Measurements from ENCODE around the gene HLCS. TPM values are rescaled to one million over a fixed set of nuclear protein-coding genes. Genes with fewer than 3 reads are reported as not detected.

Gene HLCS
- total RNA-seq, 3 donors from 2014 or later, result 19.5 to 26.2 (median 20.3) TPM

DNA sequence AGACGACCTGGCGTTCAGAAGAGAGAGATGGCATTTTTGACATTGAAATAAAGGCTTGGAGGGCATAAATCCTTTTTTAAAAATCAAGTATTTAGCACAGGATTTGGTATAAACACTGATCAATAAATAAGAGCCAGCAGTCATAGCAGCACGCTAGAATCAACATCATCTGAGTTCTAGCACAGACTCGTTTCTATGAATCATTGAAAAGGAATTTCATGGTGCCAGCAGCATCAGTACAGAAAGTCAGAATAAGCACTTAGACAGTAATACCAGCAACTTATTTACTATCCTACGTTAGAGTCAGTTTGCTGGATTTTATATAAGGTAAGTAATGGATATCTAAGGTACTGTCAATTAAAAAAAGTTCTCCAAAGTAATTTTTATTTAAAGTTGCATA lies 119.3 kb downstream of the HLCS start:
- DNase-seq (ENCODE audit: low spot score in 2 of 2), result no peak
- no peak overlapping the region for H3K4me3 ChIP-seq
- TF ChIP-seq, protein P1, sequence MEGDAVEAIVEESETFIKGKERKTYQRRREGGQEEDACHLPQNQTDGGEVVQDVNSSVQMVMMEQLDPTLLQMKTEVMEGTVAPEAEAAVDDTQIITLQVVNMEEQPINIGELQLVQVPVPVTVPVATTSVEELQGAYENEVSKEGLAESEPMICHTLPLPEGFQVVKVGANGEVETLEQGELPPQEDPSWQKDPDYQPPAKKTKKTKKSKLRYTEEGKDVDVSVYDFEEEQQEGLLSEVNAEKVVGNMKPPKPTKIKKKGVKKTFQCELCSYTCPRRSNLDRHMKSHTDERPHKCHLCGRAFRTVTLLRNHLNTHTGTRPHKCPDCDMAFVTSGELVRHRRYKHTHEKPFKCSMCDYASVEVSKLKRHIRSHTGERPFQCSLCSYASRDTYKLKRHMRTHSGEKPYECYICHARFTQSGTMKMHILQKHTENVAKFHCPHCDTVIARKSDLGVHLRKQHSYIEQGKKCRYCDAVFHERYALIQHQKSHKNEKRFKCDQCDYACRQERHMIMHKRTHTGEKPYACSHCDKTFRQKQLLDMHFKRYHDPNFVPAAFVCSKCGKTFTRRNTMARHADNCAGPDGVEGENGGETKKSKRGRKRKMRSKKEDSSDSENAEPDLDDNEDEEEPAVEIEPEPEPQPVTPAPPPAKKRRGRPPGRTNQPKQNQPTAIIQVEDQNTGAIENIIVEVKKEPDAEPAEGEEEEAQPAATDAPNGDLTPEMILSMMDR (IDR thresholded peaks at IDR 0.05), result no peak
- TF ChIP-seq POLR2A (IDR thresholded peaks at IDR 0.05), result no peak
- peak overlapping the region in 1 of 2 donors; percentile 33 for H3K27ac ChIP-seq
- no peaks in the 10 kb centered on the region for H3K9me3 ChIP-seq
- no peaks in the 10 kb centered on the region for H3K36me3 ChIP-seq
- H3K27me3 ChIP-seq, result no peaks in the 10 kb centered on the region
- H3K4me1 ChIP-seq, result no peaks in the 10 kb centered on the region
- intact Hi-C loops (cut with DNase I; ENCODE audit: low total_unique reads), result no loop called here

DNA sequence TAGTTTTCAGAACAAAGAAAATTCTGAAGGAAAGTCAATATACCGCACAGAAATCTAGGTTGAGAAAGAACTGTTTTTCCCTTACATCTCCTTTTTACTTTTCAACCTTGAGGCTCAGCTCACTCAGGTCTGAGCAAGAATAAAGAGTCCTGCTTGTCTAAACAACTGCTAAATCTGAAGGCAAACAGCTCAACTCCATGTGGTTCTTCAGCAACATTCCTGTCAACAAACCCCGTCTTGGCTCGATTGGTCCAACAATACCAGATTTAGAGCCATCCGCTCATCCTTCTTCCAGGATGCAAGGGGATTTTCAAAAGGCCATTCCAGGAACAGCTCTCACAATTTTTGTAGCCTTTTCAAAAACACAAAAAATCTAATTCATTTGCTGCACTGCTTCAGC lies 119.8 kb downstream of the HLCS start:
- H3K4me3 ChIP-seq, result no peak overlapping the region
- DNase-seq (ENCODE audit: low spot score in 2 of 2), result no peak
- intact Hi-C loops (cut with DNase I; ENCODE audit: low total_unique reads), result no loop called here
- peak overlapping the region in 1 of 2 donors; percentile 33 for H3K27ac ChIP-seq
- H3K36me3 ChIP-seq, result no peaks in the 10 kb centered on the region
- H3K9me3 ChIP-seq, result no peaks in the 10 kb centered on the region
- TF ChIP-seq, protein P1 (IDR thresholded peaks at IDR 0.05), result no peak
- TF ChIP-seq POLR2AphosphoS5 (IDR thresholded peaks at IDR 0.05) (no peak), POLR2A (IDR thresholded peaks at IDR 0.05) (no peak)
- H3K27me3 ChIP-seq, result no peaks in the 10 kb centered on the region
- no peaks in the 10 kb centered on the region for H3K4me1 ChIP-seq

DNA sequence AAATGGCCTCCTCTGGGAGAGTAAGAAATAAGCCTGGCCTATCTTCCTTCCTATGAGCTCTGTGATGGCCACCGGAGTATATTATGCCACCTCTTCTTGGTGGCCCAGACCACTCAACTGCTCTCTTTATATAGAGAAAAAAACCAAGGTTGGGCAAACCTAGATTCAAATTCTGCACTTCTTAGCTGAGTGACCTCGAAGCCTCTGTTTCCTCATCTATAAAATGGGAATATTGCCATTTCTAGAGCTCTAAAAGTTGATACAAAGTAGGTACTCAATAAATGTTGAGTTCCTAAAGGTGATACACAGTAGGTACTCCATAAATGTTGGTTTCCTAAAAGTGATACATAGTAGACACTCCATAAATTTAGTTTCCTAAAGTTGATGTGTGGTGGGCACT lies 120.7 kb downstream of the HLCS start:
- Histone ChIP-seq H3K36me3 (no peaks in the 10 kb centered on the region), H3K4me1 (no peaks in the 10 kb centered on the region), H3K4me3 (no peak overlapping the region), H3K27ac (no peak overlapping the region), H3K27me3 (no peaks in the 10 kb centered on the region), H3K9me3 (no peaks in the 10 kb centered on the region)
- TF ChIP-seq POLR2A (IDR thresholded peaks at IDR 0.05), result no peak
- TF ChIP-seq, protein P1 (IDR thresholded peaks at IDR 0.05), result no peak
- no peak for TF ChIP-seq POLR2AphosphoS5 (IDR thresholded peaks at IDR 0.05)
- no peak for DNase-seq (ENCODE audit: low spot score in 2 of 2)
- intact Hi-C loops (cut with DNase I; ENCODE audit: low total_unique reads), result no loop called here

DNA sequence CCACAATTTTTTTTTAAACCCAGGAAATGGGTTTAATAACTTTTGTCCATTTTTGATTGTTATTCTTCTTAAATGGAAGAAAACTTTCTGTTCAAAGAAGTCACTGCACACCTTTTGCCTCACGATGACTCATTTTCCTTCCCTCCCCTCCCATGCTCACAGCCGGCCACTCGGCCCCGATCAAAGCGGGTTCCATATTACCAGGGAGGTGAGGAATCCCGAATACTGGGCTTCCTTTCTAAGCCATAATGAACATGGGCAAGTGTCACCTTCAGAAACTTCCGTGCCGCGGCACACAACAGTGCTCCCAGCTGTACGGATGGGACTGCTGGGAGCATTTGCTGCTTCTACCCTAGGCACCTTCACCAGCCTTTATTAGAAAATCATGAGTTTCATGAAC lies 121.4 kb downstream of the HLCS start:
- H3K36me3 ChIP-seq, result no peaks in the 10 kb centered on the region
- intact Hi-C loops (cut with DNase I; ENCODE audit: low total_unique reads), result no loop called here

DNA sequence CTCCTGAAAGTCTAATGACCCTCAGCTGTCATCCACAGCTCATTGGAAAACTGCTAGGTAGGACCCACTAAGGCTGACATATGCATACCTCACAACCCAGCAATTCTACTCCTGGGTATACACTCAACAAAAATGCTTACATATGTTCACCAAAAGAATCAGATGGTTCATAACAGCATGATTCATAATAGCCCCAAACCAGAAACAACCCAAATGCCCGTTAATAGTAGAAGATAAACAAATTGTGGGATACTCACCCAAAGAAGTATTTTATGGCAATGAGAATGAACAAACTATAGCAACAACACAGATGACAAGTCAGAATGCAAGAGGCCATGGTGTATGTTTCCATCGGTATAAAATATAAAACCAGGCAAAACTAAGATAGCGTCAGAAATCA lies 124.6 kb downstream of the HLCS start:
- H3K36me3 ChIP-seq, result no peaks in the 10 kb centered on the region
- no peak for DNase-seq (ENCODE audit: low spot score in 2 of 2)
- intact Hi-C loops (cut with DNase I; ENCODE audit: low total_unique reads), result no loop called here
- H3K27me3 ChIP-seq, result no peaks in the 10 kb centered on the region
- H3K9me3 ChIP-seq, result no peaks in the 10 kb centered on the region
- TF ChIP-seq, protein P1 (IDR thresholded peaks at IDR 0.05), result no peak
- TF ChIP-seq POLR2A (IDR thresholded peaks at IDR 0.05) (no peak), POLR2AphosphoS5 (IDR thresholded peaks at IDR 0.05) (no peak)
- H3K4me3 ChIP-seq, result no peak overlapping the region
- no peaks in the 10 kb centered on the region for H3K4me1 ChIP-seq
- no peak overlapping the region for H3K27ac ChIP-seq

More for the DNA sequence above, 121.4 kb downstream of the HLCS start:
- no peak overlapping the region for H3K27ac ChIP-seq
- TF ChIP-seq, protein P1 (IDR thresholded peaks at IDR 0.05), result no peak
- TF ChIP-seq POLR2A (IDR thresholded peaks at IDR 0.05) (no peak), POLR2AphosphoS5 (IDR thresholded peaks at IDR 0.05) (no peak)
- H3K4me1 ChIP-seq, result no peaks in the 10 kb centered on the region
- no peaks in the 10 kb centered on the region for H3K27me3 ChIP-seq
- no peak overlapping the region for H3K4me3 ChIP-seq
- DNase-seq (ENCODE audit: low spot score in 2 of 2), result no peak
- H3K9me3 ChIP-seq, result no peaks in the 10 kb centered on the region

Measured in breast epithelium (tissue), 4 donors.